ENCODE results near the gene VSIR. TPM values are rescaled to one million over a fixed set of nuclear protein-coding genes. Genes with fewer than 3 reads are reported as not detected.

VSIR gene
- total and polyA plus RNA-seq, 10 of the 15 experiments (the other 5 are each of a cell fraction or from before 2014, with no cell fraction given): 0.19 to 12.5 (median 6.7) TPM

- Histone ChIP-seq H3K79me2 (ENCODE audit: control insufficient read depth, insufficient read depth, low read length) (no peaks in the 10 kb centered on the region), H3K36me3 (ENCODE audit: control insufficient read depth in 2 of 2, insufficient read depth in 2 of 2, low read length in 1 of 2) (peaks cover 25 to 46% of the 10 kb centered on the region in 2 experiments), H3K27ac (ENCODE audit: control insufficient read depth, insufficient read depth) (no peak overlapping the region), H3K9me3 (replicated peaks; ENCODE audit: control insufficient read depth, insufficient read depth, low read length) (no peaks in the 10 kb centered on the region), H3K4me1 (ENCODE audit: control insufficient read depth, insufficient read depth, low read length) (no peaks in the 10 kb centered on the region), H3K4me2 (ENCODE audit: control insufficient read depth, insufficient read depth) (no peak overlapping the region), H3K9ac (ENCODE audit: control insufficient read depth, insufficient read depth, low read length) (no peak overlapping the region), H4K20me1 (ENCODE audit: control insufficient read depth, insufficient read depth) (no peaks in the 10 kb centered on the region), H3K27me3 (replicated peaks in 1 of 2; ENCODE audit: control insufficient read depth in 2 of 2, insufficient read depth in 2 of 2, low read length in 1 of 2) (no peaks in the 10 kb centered on the region), H2AFZ (ENCODE audit: control insufficient read depth, low read depth, low read length) (no peak overlapping the region), H3K4me3 (no peak overlapping the region)
- POLR2A ChIA-PET: no interaction called here
- intact Hi-C loops (cut with micrococcal nuclease; ENCODE audit: unreplicated experiment): no loop called here
- FAIRE-seq (no peak), DNase-seq (ENCODE audit: low read depth, low spot score) (no peak), ATAC-seq (no peak)
- CTCF ChIA-PET: interaction anchor here (1.2 to 8.9 kb wide), 2 partner anchors 77 to 80 kb away, joined by 3 to 46 read pairs; no protein-coding TSS in a partner anchor
- RAD21 ChIA-PET (ENCODE audit: unreplicated experiment): no interaction called here
- BruUV-seq (replicated peaks): no TSS peak
- 89% methylated on average over 9 of the region's 9 CpGs for WGBS (ENCODE audit: insufficient coverage, insufficient replicate concordance, low lambda C conversion rate, missing lambda C conversion rate)
- SMC1A ChIA-PET (ENCODE audit: uncharacterized antibody, unreplicated experiment): no interaction called here
- in situ Hi-C loops (cut with MboI): no loop called here
- TF ChIP-seq SMAD5 (IDR thresholded peaks at IDR 0.05; ENCODE audit: low read depth): no peak
- TF ChIP-seq E2F8 (IDR thresholded peaks at IDR 0.05; ENCODE audit: low read depth, partially characterized antibody): no peak
- no peak for TF ChIP-seq NRF1 (conservative IDR thresholded peaks at IDR 0.05; ENCODE audit: low read depth, low read length)
- TF ChIP-seq HDAC2 (IDR thresholded peaks at IDR 0.05): no peak
- TF ChIP-seq MXI1 (IDR thresholded peaks at IDR 0.05; ENCODE audit: low read depth, low read length): no peak
- TF ChIP-seq, protein P1, sequence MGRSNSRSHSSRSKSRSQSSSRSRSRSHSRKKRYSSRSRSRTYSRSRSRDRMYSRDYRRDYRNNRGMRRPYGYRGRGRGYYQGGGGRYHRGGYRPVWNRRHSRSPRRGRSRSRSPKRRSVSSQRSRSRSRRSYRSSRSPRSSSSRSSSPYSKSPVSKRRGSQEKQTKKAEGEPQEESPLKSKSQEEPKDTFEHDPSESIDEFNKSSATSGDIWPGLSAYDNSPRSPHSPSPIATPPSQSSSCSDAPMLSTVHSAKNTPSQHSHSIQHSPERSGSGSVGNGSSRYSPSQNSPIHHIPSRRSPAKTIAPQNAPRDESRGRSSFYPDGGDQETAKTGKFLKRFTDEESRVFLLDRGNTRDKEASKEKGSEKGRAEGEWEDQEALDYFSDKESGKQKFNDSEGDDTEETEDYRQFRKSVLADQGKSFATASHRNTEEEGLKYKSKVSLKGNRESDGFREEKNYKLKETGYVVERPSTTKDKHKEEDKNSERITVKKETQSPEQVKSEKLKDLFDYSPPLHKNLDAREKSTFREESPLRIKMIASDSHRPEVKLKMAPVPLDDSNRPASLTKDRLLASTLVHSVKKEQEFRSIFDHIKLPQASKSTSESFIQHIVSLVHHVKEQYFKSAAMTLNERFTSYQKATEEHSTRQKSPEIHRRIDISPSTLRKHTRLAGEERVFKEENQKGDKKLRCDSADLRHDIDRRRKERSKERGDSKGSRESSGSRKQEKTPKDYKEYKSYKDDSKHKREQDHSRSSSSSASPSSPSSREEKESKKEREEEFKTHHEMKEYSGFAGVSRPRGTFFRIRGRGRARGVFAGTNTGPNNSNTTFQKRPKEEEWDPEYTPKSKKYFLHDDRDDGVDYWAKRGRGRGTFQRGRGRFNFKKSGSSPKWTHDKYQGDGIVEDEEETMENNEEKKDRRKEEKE (IDR thresholded peaks at IDR 0.05): no peak
- no peak for TF ChIP-seq E2F4 (IDR thresholded peaks at IDR 0.05; ENCODE audit: low read depth, low read length)
- no peak for TF ChIP-seq EED (IDR thresholded peaks at IDR 0.05; ENCODE audit: low read depth)
- no peak for TF ChIP-seq NBN (IDR thresholded peaks at IDR 0.05)
- TF ChIP-seq, protein P2, sequence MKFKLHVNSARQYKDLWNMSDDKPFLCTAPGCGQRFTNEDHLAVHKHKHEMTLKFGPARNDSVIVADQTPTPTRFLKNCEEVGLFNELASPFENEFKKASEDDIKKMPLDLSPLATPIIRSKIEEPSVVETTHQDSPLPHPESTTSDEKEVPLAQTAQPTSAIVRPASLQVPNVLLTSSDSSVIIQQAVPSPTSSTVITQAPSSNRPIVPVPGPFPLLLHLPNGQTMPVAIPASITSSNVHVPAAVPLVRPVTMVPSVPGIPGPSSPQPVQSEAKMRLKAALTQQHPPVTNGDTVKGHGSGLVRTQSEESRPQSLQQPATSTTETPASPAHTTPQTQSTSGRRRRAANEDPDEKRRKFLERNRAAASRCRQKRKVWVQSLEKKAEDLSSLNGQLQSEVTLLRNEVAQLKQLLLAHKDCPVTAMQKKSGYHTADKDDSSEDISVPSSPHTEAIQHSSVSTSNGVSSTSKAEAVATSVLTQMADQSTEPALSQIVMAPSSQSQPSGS (IDR thresholded peaks at IDR 0.05; ENCODE audit: low read length): no peak
- no peak for TF ChIP-seq SREBF2 (IDR thresholded peaks at IDR 0.05; ENCODE audit: low read length)
Measured at GRCh38 chr10:71817831-71818655, 44.7 kb upstream of the VSIR start.
